ENCODE results near the gene CLGN. TPM values are rescaled to one million over a fixed set of nuclear protein-coding genes. Genes with fewer than 3 reads are reported as not detected.

CLGN gene
- total and polyA plus RNA-seq, 2 of the 13 experiments (the other 11 are each of a cell fraction or from before 2014, with no cell fraction given), result 7.2 to 17.0 TPM

GRCh38 chr4:140373328-140374129 lies 53.9 kb downstream of the CLGN start, which contains the start of gene SCOC (continued):
- TF ChIP-seq KLF6 (CRISPR knock-in tag; IDR thresholded peaks at IDR 0.05) (0 out of 2 replicates have a peak, but pooled peaks have one; percentile 27), SP2 (CRISPR knock-in tag; IDR thresholded peaks at IDR 0.05) (peak; percentile 83), ZNF770 (CRISPR knock-in tag; IDR thresholded peaks at IDR 0.05) (peak; percentile 57), IRF9 (CRISPR knock-in tag; IDR thresholded peaks at IDR 0.05; ENCODE audit: borderline replicate concordance) (peak; percentile 28; the same call in 1 of the 2 replicates), MXD1 (CRISPR knock-in tag; IDR thresholded peaks at IDR 0.05) (peak; percentile 57; the same call in 1 of the 2 replicates), ERF (CRISPR knock-in tag; IDR thresholded peaks at IDR 0.05) (peak; percentile 35; the same call in 1 of the 2 replicates), ZNF652 (CRISPR knock-in tag; IDR thresholded peaks at IDR 0.05; ENCODE audit: borderline replicate concordance, low read depth) (no peak; the same call in 1 of the 2 replicates), KMT2A (CRISPR knock-in tag; IDR thresholded peaks at IDR 0.05) (peak; percentile 73), ZBTB42 (CRISPR knock-in tag; IDR thresholded peaks at IDR 0.05) (0 out of 2 replicates have a peak, but pooled peaks have one; percentile 91), POLR2AphosphoS5 (IDR thresholded peaks at IDR 0.05; ENCODE audit: low read depth, low read length) (peak; percentile 93), ELF1 (CRISPR knock-in tag; IDR thresholded peaks at IDR 0.05) (0 out of 2 replicates have a peak, but pooled peaks have one; percentile 24), ZNF605 (CRISPR knock-in tag; IDR thresholded peaks at IDR 0.05) (peak; percentile 92), KDM2A (CRISPR knock-in tag; IDR thresholded peaks at IDR 0.05; ENCODE audit: borderline replicate concordance, low read depth) (peak; percentile 54; the same call in 1 of the 2 replicates), BORCS8-MEF2B (CRISPR knock-in tag; IDR thresholded peaks at IDR 0.05) (peak; percentile 65; the same call in 1 of the 2 replicates), PITX1 (CRISPR knock-in tag; IDR thresholded peaks at IDR 0.05) (peak; percentile 12; the same call in 1 of the 2 replicates), NFKB2 (CRISPR knock-in tag; IDR thresholded peaks at IDR 0.05; ENCODE audit: borderline replicate concordance) (peak; percentile 77; the same call in 1 of the 2 replicates), SMAD3 (CRISPR knock-in tag; IDR thresholded peaks at IDR 0.05) (no peak), XRCC5 (optimal IDR thresholded peaks at IDR 0.05; ENCODE audit: low read length) (peak; percentile 72), ARNTL (CRISPR knock-in tag; IDR thresholded peaks at IDR 0.05) (peak; percentile 45; the same call in 1 of the 2 replicates), ZNF761 (CRISPR knock-in tag; conservative IDR thresholded peaks at IDR 0.05) (peak; percentile 78; the same call in 1 of the 2 replicates)
- TF ChIP-seq, protein P1, sequence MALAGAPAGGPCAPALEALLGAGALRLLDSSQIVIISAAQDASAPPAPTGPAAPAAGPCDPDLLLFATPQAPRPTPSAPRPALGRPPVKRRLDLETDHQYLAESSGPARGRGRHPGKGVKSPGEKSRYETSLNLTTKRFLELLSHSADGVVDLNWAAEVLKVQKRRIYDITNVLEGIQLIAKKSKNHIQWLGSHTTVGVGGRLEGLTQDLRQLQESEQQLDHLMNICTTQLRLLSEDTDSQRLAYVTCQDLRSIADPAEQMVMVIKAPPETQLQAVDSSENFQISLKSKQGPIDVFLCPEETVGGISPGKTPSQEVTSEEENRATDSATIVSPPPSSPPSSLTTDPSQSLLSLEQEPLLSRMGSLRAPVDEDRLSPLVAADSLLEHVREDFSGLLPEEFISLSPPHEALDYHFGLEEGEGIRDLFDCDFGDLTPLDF (CRISPR knock-in tag; IDR thresholded peaks at IDR 0.05), result peak; percentile 56; the same call in 1 of the 2 replicates
- TF ChIP-seq, protein P2, sequence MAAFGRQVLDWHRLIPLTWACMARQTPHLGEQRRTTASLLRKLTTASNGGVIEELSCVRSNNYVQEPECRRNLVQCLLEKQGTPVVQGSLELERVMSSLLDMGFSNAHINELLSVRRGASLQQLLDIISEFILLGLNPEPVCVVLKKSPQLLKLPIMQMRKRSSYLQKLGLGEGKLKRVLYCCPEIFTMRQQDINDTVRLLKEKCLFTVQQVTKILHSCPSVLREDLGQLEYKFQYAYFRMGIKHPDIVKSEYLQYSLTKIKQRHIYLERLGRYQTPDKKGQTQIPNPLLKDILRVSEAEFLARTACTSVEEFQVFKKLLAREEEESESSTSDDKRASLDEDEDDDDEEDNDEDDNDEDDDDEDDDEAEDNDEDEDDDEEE (CRISPR knock-in tag; IDR thresholded peaks at IDR 0.05), result peak; percentile 33; the same call in 1 of the 2 replicates
- TF ChIP-seq, protein P3, sequence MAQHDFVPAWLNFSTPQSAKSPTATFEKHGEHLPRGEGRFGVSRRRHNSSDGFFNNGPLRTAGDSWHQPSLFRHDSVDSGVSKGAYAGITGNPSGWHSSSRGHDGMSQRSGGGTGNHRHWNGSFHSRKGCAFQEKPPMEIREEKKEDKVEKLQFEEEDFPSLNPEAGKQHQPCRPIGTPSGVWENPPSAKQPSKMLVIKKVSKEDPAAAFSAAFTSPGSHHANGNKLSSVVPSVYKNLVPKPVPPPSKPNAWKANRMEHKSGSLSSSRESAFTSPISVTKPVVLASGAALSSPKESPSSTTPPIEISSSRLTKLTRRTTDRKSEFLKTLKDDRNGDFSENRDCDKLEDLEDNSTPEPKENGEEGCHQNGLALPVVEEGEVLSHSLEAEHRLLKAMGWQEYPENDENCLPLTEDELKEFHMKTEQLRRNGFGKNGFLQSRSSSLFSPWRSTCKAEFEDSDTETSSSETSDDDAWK (CRISPR knock-in tag; IDR thresholded peaks at IDR 0.05), result no peak
